HT-29 (cell line): ENCODE results near the gene KCNG4. TPM values are rescaled to one million over a fixed set of nuclear protein-coding genes. Genes with fewer than 3 reads are reported as not detected.
A peak's percentile ranks its signal among the peaks of the same experiment; 100 is the strongest.

Source experiments
- DNase-seq: peaks from one replicate; pipeline ENCODE4 v3.0.0-alpha.2; 2015; ENCODE audit warnings: low spot score
- total RNA-seq: library from RNA; depleted of rRNA; stranded (reverse); fragments of >200 nt; shearing (Covaris generic); gene quantifications from 2 replicates; pipeline ENCODE4 v1.2.3, GENCODE V29; 2014; rRNA removed

KCNG4 gene, protein sequence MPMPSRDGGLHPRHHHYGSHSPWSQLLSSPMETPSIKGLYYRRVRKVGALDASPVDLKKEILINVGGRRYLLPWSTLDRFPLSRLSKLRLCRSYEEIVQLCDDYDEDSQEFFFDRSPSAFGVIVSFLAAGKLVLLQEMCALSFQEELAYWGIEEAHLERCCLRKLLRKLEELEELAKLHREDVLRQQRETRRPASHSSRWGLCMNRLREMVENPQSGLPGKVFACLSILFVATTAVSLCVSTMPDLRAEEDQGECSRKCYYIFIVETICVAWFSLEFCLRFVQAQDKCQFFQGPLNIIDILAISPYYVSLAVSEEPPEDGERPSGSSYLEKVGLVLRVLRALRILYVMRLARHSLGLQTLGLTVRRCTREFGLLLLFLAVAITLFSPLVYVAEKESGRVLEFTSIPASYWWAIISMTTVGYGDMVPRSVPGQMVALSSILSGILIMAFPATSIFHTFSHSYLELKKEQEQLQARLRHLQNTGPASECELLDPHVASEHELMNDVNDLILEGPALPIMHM
- not detected in 2 replicates for total RNA-seq

DNA sequence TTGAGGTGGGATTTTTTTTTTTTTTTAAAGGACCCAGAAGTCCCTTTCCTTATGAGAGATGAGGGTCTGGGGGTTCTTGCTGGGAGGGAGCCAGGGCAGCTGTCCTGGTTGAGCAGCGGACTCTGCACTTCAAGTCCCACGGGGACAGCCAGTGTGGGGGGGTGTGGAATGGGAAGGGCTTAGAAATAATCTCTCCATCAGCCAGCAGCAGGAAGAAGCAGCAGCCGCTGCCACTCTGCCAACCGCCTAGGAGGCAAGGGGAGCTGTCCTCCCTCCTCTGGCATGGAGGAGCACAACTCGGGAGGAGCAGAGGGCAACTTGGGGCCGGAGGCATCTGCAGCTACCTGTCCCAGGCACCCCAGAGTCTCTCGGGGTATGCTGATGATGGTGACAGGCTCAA is at the start of gene KCNG4:
Gene KCNG4 (minus strand): TSS at position 104 of the 400 bp plus-strand sequence. CDS start 2,527 bp downstream, outside the sequence.
- DNase-seq = no peak

DNA sequence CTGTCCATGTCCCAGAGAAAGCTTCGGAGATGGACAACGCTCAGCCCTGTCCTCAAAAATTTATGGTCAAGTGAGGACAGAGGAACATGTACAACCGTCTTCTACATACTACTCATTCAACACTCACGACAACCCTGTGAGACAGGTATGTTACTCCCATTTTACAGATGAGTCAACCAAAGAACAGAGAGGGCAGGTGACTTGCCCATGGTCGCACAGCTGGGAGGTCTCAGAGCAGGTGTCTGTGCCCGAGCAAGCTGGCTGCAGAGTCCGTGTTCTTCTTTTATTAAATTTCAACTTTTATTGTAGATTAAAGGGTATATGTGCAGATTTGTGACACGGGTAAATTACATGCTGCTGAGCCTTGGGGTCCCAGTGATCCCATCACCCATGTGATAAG is 49.1 kb upstream of the KCNG4 start:
- no peak for DNase-seq

DNA sequence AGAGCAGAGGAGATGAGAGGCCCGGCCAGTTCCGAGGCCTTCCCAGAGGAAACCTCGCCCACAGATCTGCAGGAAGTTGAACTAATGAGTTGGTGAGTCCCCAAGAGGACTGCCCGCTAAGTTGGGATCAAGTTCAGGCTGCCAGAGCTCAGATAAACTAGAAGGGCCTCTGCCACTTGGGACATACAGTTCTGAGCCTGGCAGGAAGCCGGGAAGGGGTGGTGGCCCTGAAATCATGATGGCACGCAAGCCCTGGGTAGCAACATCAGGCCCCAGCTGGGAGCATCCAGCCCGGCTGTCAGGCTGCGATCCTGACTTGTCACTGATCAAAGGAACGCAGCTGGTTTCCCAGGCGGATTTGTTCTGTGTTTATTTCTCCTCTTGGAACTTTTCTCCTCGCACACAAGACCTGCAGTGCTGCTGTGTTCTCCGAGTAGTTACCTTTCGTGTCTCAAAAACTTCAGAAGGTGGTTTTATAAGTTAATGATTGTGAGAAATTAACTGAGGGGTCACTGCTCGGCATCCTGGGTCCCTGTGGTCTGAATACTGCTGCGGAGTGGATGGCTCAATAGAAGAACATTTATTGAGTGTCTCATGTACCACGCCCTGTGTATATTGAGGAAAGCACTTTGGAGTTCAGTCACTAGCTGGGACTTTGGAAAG is 46.9 kb upstream of the KCNG4 start:
- no peak for DNase-seq

DNA sequence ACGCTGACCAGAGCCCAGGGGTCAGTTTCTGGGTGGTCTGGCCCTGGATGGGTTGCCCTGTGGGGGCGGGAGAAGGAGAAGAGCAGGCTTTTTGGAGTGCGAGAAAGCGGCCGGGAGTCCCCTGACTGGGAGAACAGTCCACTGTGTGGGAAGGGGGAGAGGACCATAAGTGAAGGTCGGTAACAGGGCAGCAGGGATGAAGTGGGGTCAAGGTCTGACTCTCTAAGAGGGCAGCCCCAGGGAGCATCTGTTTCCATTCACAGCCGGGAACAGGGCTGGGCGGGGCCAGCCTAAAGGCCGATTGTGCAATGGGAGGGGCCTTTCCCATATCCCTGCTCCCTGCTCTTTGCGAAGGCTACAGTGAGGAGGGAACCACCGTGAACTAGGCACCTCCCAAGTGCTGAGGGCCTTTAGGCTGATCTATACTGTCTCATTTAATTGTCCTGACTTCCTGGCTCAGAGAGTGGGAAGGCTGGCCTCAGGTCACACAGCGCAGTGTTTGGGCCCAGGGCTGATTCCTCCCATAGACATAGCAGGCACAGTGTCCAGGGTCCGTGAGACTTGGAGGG is 44.4 kb upstream of the KCNG4 start:
- no peak for DNase-seq

DNA sequence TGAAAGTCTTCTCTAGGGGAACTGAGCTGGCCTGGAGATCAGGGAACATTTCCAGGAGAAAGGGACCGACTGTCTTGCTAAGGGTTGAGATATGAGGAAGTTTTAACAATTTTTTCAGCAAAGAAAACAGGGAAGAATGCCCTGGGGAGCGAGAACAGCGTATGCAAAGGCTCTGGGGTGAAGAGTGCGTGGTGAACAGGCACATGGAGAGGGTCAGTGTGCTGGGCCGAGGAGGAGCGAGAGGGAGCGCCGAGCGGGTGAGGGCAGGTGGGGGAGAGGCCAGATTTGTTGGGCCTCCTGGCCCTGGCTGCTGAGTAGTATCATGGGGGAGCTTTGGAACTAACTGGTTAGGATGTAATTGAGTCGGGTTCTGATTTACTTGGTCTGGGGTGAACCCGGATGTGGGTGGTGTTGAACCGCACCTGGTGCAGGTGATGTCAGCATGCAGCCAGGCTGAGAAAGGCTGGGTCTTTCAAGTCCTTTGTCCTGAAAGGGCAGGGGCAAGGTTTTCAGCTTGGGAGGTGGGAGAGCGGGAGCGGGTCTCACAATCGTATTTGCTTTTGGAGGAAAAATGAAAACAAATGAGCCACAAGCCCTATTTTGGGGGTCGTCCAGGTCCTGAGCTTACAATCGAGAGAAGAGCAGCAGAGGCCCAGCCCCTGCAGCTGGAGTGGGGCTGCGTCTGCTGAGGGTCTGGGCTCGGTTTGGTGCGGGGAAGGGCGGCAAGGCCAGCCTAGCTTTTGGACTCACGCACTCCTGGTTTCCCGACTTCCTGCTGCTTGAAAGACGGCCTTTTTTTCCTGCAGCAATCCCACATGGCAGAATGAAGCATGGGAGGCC is 43.7 kb upstream of the KCNG4 start:
- DNase-seq = no peak

DNA sequence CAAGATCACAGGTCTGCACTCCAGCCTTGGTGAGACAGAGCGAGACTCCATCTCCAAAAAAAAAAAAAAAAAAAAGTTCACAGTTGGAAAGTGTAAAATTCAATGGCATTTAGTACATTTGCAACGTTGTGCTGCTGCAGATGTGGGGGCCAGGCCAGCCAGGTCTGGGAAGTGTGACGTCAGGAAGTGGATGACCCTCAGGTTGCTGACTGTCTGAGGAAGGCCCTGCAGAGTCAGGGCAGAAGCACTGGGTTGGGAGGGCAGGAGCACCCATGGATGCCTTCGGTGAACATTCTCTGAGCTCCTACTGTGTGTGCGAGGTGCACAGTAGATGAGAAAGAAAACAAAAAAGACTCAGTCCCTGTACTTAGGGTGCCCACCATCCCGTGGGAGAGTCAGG is 42.7 kb upstream of the KCNG4 start:
- DNase-seq = no peak

DNA sequence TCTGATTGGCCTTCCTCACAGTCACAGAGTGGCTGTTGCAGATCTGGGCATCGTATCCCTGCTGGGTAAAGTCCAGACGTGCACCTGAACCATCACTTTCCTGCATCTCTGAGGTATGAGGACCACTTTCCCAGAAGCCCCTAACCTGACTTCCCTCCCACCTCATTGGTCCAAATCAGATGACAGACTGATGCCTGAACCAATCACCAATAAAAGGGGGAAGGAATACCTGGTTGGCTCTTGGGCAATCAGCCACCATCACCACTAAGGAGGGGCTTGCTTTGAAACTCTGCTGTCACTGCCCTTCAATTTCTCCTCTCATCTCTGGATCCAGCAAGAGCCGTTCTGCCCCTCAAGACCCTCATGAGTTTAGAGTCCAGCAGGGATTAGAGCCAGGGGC is 41.3 kb upstream of the KCNG4 start:
- DNase-seq = peak; percentile 13

DNA sequence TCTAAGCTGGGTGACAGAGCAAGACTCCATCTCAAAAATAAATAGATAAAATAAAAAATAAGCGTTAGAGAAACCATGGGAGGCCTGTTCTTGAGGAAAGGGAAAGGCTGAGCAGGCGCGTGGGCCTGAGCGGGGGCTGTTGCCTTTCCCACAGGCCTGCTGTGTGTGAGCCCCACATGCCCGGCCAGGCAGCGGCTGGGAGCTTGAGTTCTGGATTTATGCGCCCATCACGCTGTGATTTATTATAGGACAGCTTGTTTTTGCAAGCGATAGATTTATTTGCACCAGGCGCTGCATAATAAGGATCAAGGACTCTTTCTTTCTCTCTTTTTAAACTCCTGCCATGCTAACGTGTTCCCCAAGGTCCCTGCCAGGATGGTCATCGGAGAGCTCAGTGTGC is 40.1 kb upstream of the KCNG4 start:
- DNase-seq = no peak

DNA sequence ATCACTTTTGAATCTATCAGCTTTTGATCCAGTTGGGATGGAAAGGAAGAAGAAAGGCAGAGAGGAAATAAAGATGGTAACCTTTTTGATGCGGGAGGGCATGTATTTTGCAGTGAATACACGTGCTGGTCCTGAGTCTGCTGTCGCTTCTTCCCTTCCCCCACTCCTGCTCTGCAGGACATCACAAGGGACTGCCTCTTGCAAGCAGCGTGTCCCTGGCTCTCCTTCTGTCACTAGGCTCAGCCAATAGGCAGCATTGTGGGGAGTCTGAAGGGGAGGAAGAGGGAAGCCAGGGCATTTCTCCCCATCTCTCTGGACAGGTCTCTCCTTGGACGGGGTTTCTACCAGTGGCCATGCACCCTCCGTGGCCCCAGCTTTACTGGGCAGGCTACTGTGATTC is 39.2 kb upstream of the KCNG4 start:
- DNase-seq = no peak

DNA sequence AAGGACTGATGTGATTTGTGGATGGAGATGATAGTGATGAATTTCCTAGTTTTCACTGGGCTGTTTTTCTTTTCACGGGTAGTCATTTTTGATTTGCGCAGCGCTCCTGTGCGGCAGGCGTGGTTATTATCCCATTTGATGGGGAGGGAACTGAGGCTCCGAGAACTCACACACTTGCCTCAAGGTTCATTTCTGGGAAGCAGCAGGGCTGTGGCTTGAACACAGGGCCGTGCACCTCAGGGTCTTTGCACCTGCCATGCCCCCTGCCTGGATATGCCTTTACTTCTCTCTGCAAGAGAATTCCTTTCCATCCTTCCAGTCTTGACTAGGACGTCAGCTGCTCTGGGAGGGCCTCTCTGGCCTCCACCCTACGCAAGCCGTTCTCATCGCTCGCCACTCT is 38.5 kb upstream of the KCNG4 start:
- no peak for DNase-seq

DNA sequence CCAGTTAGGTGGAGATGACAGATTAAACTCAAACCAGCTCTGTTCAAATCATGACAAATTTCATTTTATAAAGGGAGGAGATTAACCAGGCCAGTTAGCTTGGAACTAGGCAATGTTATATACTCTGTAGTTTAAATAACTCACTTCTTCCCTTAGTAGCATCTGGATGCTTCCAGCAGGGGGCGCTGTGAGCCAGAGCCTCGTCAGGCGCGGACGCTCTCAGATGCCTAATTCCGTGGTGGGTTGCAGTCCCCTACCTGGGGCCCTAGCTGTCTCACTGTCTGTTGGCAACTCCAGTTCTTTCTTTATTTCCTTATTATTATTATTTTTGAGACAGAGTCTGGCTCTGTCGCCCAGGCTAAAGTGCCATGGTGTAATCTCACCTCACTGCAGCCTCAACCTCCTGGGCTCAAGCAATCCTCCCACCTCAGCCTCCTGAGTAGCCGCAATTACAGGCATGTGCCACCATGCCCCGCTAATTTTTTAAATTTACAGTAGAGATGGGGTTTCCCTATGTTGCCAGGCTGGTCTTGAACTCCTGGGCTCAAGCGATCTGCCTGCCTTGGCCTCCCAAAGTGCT is 37.5 kb upstream of the KCNG4 start:
- DNase-seq = peak; percentile 69

DNA sequence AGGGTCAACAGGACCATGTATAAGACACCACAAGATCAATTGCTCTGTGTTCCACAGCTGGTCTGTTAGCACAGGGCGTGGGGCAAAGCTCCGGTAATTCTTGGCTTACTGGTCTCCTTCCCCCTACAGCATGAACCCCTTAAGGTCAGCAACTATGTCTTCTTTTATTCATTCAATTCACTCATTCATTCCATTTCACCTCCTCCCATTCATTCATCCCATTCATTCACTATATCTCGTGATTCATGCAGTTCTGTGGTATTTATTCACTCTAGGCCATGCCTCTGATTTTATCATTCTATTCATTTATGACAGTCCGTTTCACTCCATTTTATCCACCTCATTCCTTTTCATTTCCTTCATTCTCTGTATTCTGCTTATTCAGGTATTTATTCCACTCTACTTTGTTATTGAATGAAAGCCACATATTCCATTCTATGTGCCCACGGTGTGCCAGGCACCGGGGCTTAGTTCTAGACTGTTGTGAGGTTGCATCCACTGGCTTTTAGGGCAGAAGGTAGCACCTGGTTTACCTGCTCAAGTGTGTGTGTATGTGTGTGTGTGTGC is 35.9 kb upstream of the KCNG4 start:
- no peak for DNase-seq

DNA sequence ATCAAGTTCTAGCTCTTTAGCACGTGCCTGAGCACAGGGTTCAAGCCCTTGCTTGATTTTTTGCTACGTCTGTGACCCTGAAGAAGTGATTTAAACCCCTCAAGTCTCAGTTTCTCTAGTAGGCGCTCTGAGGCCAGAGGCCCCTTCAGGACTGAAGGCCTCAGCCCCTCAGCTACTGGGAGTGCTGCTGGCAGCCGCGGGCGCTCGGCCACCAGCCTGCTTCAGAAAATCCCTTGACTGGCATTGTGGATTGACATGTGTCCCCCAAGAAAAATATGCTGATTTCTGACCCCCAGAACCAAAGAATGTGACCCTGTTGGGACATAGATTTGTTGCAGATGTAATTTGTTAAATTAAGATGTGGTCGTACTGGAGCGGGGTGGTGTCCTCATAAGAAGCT is 34.7 kb upstream of the KCNG4 start:
- no peak for DNase-seq

DNA sequence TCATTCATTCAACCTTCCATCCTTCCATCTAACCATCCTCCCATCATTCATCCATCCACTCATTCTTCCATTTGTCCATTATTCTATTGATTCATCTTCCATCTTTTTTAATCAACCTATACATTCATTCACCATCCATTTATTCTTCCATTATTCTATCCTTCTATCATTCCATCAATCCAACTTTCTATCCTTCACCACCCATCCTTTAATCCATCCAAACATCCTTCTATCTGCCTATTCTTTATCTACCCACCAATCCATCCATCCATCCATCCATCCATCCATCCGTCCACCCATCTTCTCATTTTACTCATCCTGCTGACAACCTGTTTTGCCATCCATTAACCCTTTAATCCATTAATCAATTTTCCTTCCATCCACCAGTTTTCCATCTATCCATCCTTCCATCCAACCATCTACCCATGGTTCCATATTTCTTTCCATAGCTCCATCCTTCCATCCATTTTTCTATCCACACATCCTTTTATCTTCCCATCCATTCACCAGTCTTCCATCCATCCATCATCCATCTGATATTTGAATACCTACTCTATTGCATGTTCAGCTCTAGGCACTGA is 33.0 kb upstream of the KCNG4 start:
- DNase-seq = no peak

DNA sequence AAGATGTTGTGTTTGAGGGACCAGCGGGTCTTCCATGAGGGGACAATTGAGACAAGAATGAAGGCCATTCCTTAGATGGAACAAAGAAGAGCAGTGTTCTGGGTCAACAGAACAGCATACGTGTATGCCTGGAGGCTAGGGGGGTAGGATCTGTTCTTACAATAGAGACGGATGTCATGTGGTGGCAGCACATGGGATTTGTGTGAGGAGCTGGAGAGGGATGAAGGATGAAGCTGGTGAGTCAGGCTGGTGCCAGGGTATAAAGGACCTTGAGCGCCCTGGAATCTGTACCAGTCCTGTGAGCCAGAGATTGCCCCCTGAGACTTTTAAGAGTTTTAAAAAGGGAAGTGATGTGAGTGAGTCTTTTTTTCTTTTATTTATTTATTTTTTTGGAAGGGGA is 32.1 kb upstream of the KCNG4 start:
- no peak for DNase-seq

DNA sequence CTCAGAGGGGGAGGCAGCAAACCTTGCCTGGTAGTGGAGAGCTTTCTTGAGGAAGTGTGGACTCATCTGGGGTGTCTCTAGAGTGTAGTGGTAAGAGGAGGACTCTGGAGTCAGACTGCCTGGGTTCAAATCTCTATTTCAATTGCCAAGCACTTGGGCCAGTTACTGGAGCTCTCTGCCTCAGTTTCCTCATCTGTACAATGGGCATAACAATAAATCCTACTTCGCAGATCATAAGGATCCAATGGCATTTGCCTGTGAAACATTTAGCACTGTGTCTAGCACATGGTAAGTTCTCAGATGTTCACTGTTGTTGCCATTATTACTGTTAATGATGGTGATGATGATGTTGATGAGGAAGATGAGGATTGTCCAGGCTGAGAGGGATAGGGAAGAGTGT is 31.2 kb upstream of the KCNG4 start:
- DNase-seq = no peak

DNA sequence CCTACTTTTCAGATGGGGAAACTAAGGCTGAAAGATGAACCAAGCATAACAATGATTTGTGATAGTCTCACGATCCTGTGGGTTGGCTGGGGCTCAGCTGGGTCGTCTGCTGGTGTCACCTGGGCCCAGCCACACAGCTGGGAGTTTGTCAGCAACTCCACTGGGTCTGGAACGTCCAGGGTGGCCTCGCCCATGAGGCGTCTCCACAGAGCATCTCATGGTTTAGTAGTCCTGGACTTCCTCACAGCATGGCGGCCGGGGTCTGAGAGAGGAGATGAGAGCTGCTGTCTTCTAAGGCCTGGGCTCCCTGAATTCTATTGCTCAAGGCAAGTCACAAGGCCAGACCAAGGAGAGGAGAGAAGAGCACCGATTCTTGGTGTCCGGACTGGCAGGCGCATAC is 30.7 kb upstream of the KCNG4 start:
- no peak for DNase-seq

DNA sequence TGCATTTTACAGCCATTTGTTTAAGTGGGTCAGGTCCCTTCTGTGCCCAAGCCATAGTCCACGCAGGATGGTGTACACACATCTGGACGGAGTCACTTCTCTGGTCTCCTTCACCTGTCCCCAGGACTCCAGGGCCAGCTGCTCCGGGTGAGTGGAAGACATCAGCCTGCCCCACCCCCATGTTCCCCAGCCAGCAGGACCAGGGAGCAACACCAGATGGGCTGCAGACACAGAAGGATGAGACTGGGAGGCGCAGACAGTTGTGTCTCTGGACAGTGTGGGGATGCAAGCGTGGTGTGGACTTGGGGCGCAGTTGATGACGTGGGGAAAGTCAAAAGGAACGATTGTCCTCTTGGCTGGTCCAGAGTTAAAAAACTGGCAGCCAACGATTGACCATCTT is 30.3 kb upstream of the KCNG4 start:
- DNase-seq = no peak

DNA sequence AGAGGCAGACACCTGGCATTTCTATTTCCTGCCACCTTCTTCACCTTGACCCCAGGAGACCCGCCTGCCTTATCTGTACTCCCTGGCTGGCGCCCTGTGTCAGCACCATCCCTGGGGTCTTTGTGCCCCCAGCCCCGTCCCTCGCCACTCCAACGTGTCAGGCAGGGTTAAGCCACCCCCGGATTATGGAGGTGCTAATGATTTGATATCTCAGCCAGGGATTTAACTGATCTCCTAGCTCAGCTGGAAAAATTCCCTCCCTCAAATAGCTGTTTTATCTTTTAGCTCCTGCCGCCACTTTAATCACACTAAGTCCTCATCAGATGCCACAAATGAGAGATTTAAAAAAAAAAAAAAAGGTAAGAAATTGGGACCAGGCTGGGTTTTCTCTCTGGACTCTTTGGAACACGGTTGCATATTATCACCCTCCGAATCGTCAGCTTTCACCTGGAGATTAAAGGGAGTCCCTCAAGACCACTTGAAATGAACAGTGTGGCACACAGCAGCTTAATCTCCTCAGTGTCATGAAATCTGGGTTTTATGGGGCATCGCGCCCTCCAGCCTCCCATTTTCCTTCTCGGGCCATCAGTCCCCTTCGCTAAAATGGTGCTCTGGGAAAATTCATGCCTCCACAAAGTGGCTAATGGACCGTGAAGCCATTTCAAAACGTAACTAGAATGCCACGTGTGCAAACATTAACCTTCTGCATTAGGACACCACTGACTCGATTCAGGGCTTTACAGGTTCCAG is 28.7 kb upstream of the KCNG4 start:
- DNase-seq = no peak

DNA sequence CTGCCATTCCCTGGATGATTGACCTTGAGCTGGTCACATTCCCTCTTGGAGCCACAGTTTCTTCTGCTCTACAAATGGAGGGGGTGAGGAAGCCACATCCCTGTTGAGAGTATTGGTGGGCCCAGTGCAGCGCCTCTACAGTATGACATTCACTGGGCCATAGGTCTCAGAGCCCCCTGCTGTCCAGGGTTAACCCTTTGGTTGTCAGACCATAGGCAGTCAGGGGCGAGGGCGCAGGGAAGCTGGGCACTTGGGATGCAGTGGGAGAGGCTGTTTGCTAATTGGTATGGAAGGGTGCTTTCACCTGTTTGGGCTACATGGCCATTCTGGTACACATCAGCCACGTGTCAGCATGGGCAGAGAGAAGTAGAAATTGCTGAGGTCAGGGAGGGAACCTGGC is 27.6 kb upstream of the KCNG4 start:
- DNase-seq = no peak
